Vagina (tissue), 2 donors: ENCODE data around the gene ATP6V0C. TPM values are rescaled to one million over a fixed set of nuclear protein-coding genes. Genes with fewer than 3 reads are reported as not detected.

Experiments used
- DNase-seq, 2 donors: peaks; one replicate each; pipeline ENCODE4 v3.0.0-alpha.2; 2017; ENCODE audit errors: extremely low spot score in 2 of 2
- H3K27ac ChIP-seq: fragments of 200-600 bp; sonication (generic); one replicate; pipeline ENCODE4 v1.5.1; 2019
- H3K27me3 ChIP-seq: fragments of 200-600 bp; sonication (generic); one replicate; pipeline ENCODE4 v1.5.1; 2019
- H3K36me3 ChIP-seq, 2 donors: fragments of 200-600 bp; sonication (generic); one replicate each; pipeline ENCODE4 v1.5.1; 2017 to 2019
- H3K4me1 ChIP-seq: fragments of 200-600 bp; sonication (generic); one replicate; pipeline ENCODE4 v1.5.1; 2019
- H3K4me3 ChIP-seq, 2 donors: fragments of 200-600 bp; sonication (generic); 1 replicate in 1 of 2; 2 replicates in 1 of 2; pipeline ENCODE4 v1.5.1; 2016 to 2019
- H3K9me3 ChIP-seq: fragments of 200-600 bp; sonication (generic); one replicate; pipeline ENCODE4 v1.5.1; 2019
- CTCF ChIP-seq, 3 experiments: fragments of 450-650 bp in 2 of 3; fragments of 200-600 bp in 1 of 3; sonication (generic) in 1 of 3; IDR thresholded peaks; one replicate each; pipeline ENCODE4 v1.5.1; 2017 to 2019; ENCODE audit warnings: antibody characterized with exemption in 3 of 3, mild to moderate bottlenecking in 2 of 3, moderate library complexity in 2 of 3
- POLR2A ChIP-seq, 2 donors: fragments of 450-650 bp; IDR thresholded peaks; one replicate each; pipeline ENCODE4 v1.6.1; 2017; ENCODE audit warnings: antibody characterized with exemption in 2 of 2, mild to moderate bottlenecking in 2 of 2, moderate library complexity in 2 of 2
- POLR2AphosphoS5 ChIP-seq, 2 donors: sonication (generic); formaldehyde crosslinking; IDR thresholded peaks; one replicate each; pipeline ENCODE4 v1.9.0; 2017; ENCODE audit warnings: antibody characterized with exemption in 2 of 2, mild to moderate bottlenecking in 2 of 2, low read depth in 1 of 2; ENCODE audit not compliant: insufficient read depth in 1 of 2
- intact Hi-C: fragments of 100-400 bp; cut with DNase I; formaldehyde crosslinking; loops from one replicate; pipeline ENCODE4 v1.15.1; 2023
- total RNA-seq: library from RNA; depleted of rRNA; stranded (reverse); fragments of >200 nt; gene quantifications from one replicate; pipeline ENCODE4 v1.2.3, GENCODE V29; 2016

Gene ATP6V0C
- total RNA-seq, 1 donor from 2014 or later: 133 TPM

GRCh38 chr16:2512735-2513404, 882 bp upstream of the ATP6V0C start:
- no peaks in the 10 kb centered on the region for H3K27me3 ChIP-seq
- no peaks in the 10 kb centered on the region for H3K9me3 ChIP-seq
- intact Hi-C loops: loop anchor here (10.0 kb wide), 2 partner anchors 258 to 358 kb away; partner anchors contain the start of genes ECI1 and TRAF7
- DNase-seq: no peak
- peaks cover 42% of the 10 kb centered on the region for H3K4me1 ChIP-seq
- H3K4me3 ChIP-seq: peak overlapping the region; percentile 98 to 100
- TF ChIP-seq POLR2AphosphoS5 (IDR thresholded peaks at IDR 0.05; ENCODE audit: insufficient read depth in 1 of 2, low read depth in 1 of 2) (no peak), CTCF (IDR thresholded peaks at IDR 0.05) (no peak), POLR2A (IDR thresholded peaks at IDR 0.05) (no peak)
- H3K36me3 ChIP-seq: no peaks in the 10 kb centered on the region
- H3K27ac ChIP-seq: peak overlapping the region; percentile 99

GRCh38 chr16:2514333-2515179, 804 bp downstream of the ATP6V0C start:
- TF ChIP-seq CTCF (IDR thresholded peaks at IDR 0.05) (no peak), POLR2AphosphoS5 (IDR thresholded peaks at IDR 0.05; ENCODE audit: insufficient read depth in 1 of 2, low read depth in 1 of 2) (no peak), POLR2A (IDR thresholded peaks at IDR 0.05) (no peak)
- no peaks in the 10 kb centered on the region for H3K36me3 ChIP-seq
- intact Hi-C loops: loop anchor here (10.0 kb wide), 2 partner anchors 260 to 360 kb away; partner anchors contain the start of genes ECI1 and TRAF7
- H3K4me3 ChIP-seq: peak overlapping the region; percentile 98 to 100
- H3K9me3 ChIP-seq: no peaks in the 10 kb centered on the region
- H3K27ac ChIP-seq: peak overlapping the region; percentile 99
- peaks cover 59% of the 10 kb centered on the region for H3K4me1 ChIP-seq
- DNase-seq: no peak
- no peaks in the 10 kb centered on the region for H3K27me3 ChIP-seq

GRCh38 chr16:2515180-2515851, 1.6 kb downstream of the ATP6V0C start:
- TF ChIP-seq CTCF (IDR thresholded peaks at IDR 0.05): no peak
- TF ChIP-seq POLR2AphosphoS5 (IDR thresholded peaks at IDR 0.05; ENCODE audit: insufficient read depth in 1 of 2, low read depth in 1 of 2): no peak
- no peak for TF ChIP-seq POLR2A (IDR thresholded peaks at IDR 0.05)
- Histone ChIP-seq H3K27ac (peak overlapping the region; percentile 99), H3K4me3 (peak overlapping the region; percentile 98 to 100), H3K36me3 (no peaks in the 10 kb centered on the region), H3K4me1 (peaks cover 64% of the 10 kb centered on the region), H3K27me3 (no peaks in the 10 kb centered on the region), H3K9me3 (no peaks in the 10 kb centered on the region)
- intact Hi-C loops: loop anchor here (10.0 kb wide), 2 partner anchors 261 to 361 kb away; partner anchors contain the start of genes ECI1 and TRAF7
- no peak for DNase-seq

GRCh38 chr16:2516391-2517240, 2.9 kb downstream of the ATP6V0C start:
- intact Hi-C loops: loop anchor here (10.0 kb wide), 2 partner anchors 262 to 362 kb away; partner anchors contain the start of genes ECI1 and TRAF7
- H3K9me3 ChIP-seq: no peaks in the 10 kb centered on the region
- no peak for DNase-seq

More at GRCh38 chr16:2516391-2517240, 2.9 kb downstream of the ATP6V0C start:
- H3K4me3 ChIP-seq: peak overlapping the region; percentile 98 to 100
- H3K36me3 ChIP-seq: no peaks in the 10 kb centered on the region
- no peak for TF ChIP-seq CTCF (IDR thresholded peaks at IDR 0.05)
- TF ChIP-seq POLR2A (IDR thresholded peaks at IDR 0.05): no peak
- TF ChIP-seq POLR2AphosphoS5 (IDR thresholded peaks at IDR 0.05; ENCODE audit: insufficient read depth in 1 of 2, low read depth in 1 of 2): no peak
- peaks cover 74% of the 10 kb centered on the region for H3K4me1 ChIP-seq
- no peaks in the 10 kb centered on the region for H3K27me3 ChIP-seq
- peak overlapping the region; percentile 99 for H3K27ac ChIP-seq
